Measurements from ENCODE around the gene TSPOAP1. TPM values are rescaled to one million over a fixed set of nuclear protein-coding genes. Genes with fewer than 3 reads are reported as not detected.

TSPOAP1 gene
- total RNA-seq, 1 donor from 2014 or later: 7.1 TPM

GRCh38 chr17:58277802-58278595, 50.6 kb downstream of the TSPOAP1 start:
- H3K27me3 ChIP-seq: no peaks in the 10 kb centered on the region
- intact Hi-C loops (cut with DNase I): no loop called here

GRCh38 chr17:58277107-58277801, 51.3 kb downstream of the TSPOAP1 start:
- no peak for DNase-seq (ENCODE audit: extremely low spot score in 2 of 2)
- H3K27me3 ChIP-seq: no peaks in the 10 kb centered on the region
- TF ChIP-seq, protein P1, sequence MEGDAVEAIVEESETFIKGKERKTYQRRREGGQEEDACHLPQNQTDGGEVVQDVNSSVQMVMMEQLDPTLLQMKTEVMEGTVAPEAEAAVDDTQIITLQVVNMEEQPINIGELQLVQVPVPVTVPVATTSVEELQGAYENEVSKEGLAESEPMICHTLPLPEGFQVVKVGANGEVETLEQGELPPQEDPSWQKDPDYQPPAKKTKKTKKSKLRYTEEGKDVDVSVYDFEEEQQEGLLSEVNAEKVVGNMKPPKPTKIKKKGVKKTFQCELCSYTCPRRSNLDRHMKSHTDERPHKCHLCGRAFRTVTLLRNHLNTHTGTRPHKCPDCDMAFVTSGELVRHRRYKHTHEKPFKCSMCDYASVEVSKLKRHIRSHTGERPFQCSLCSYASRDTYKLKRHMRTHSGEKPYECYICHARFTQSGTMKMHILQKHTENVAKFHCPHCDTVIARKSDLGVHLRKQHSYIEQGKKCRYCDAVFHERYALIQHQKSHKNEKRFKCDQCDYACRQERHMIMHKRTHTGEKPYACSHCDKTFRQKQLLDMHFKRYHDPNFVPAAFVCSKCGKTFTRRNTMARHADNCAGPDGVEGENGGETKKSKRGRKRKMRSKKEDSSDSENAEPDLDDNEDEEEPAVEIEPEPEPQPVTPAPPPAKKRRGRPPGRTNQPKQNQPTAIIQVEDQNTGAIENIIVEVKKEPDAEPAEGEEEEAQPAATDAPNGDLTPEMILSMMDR (IDR thresholded peaks at IDR 0.05): no peak
- no peak for TF ChIP-seq POLR2AphosphoS5 (IDR thresholded peaks at IDR 0.05; ENCODE audit: insufficient read depth in 1 of 2, low read depth in 1 of 2)
- TF ChIP-seq POLR2A (IDR thresholded peaks at IDR 0.05): no peak
- no peaks in the 10 kb centered on the region for H3K9me3 ChIP-seq
- no peaks in the 10 kb centered on the region for H3K36me3 ChIP-seq
- H3K27ac ChIP-seq: no peak overlapping the region
- no peak overlapping the region for H3K4me3 ChIP-seq
- intact Hi-C loops (cut with DNase I): no loop called here
- H3K4me1 ChIP-seq: peaks cover 10% of the 10 kb centered on the region

More at GRCh38 chr17:58277802-58278595, 50.6 kb downstream of the TSPOAP1 start:
- Histone ChIP-seq H3K4me1 (peaks cover 10% of the 10 kb centered on the region), H3K9me3 (no peaks in the 10 kb centered on the region), H3K36me3 (no peaks in the 10 kb centered on the region), H3K27ac (no peak overlapping the region), H3K4me3 (no peak overlapping the region)
- TF ChIP-seq, protein P1 (IDR thresholded peaks at IDR 0.05): no peak
- no peak for TF ChIP-seq POLR2A (IDR thresholded peaks at IDR 0.05)
- no peak for TF ChIP-seq POLR2AphosphoS5 (IDR thresholded peaks at IDR 0.05; ENCODE audit: insufficient read depth in 1 of 2, low read depth in 1 of 2)
- DNase-seq (ENCODE audit: extremely low spot score in 2 of 2): no peak

DNA sequence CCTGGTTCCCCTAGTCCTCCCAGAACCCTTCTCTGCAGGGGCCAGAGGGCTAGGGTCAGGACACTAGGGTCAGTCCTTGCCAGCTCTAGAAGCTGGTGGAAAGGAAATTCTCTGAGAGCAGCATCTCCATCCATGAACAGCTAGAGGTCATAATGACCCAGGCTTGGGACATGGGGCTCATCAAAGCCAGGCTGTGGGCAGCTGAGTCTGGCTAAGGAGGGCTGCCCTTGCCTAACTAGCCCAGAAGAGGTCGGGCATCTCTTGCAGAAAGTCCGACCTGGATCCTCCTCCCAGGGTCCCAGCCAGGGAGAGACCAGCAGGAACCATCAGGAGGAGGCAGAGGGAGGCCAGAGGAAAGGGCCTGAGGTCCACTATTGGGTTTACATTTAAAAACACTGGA, 52.2 kb downstream of the TSPOAP1 start:
- no peaks in the 10 kb centered on the region for H3K27me3 ChIP-seq
- no peak overlapping the region for H3K27ac ChIP-seq
- TF ChIP-seq, protein P1 (IDR thresholded peaks at IDR 0.05): no peak
- TF ChIP-seq POLR2AphosphoS5 (IDR thresholded peaks at IDR 0.05; ENCODE audit: insufficient read depth in 1 of 2, low read depth in 1 of 2) (no peak), POLR2A (IDR thresholded peaks at IDR 0.05) (no peak)
- no peak for DNase-seq (ENCODE audit: extremely low spot score in 2 of 2)
- no peaks in the 10 kb centered on the region for H3K9me3 ChIP-seq
- intact Hi-C loops (cut with DNase I): no loop called here
- no peaks in the 10 kb centered on the region for H3K36me3 ChIP-seq
- no peak overlapping the region for H3K4me3 ChIP-seq
- peaks cover 10% of the 10 kb centered on the region for H3K4me1 ChIP-seq

DNA sequence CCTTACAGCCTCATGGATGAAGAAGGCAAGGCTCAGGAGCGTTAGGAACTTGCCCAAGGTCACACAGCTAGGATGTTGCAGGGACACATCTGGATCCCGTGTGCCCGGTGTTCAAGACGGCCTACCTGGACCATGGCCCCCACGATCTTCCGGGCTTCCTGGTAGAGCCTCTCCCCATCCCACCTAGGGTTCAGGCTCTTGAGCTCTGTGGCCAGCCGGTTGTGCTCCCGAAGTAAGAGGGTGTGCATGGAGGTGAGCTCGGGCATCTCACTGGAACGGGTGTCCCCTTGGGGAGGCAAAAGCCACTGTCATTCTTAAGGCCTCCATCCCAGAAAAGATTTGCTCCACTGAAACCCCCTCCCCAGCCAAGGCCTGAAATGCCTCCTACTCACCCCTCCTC, 53.2 kb downstream of the TSPOAP1 start:
- no peak overlapping the region for H3K4me3 ChIP-seq
- no peaks in the 10 kb centered on the region for H3K27me3 ChIP-seq
- no peaks in the 10 kb centered on the region for H3K9me3 ChIP-seq
- H3K27ac ChIP-seq: no peak overlapping the region
- DNase-seq (ENCODE audit: extremely low spot score in 2 of 2): no peak
- intact Hi-C loops (cut with DNase I): no loop called here
- H3K36me3 ChIP-seq: no peaks in the 10 kb centered on the region
- no peak for TF ChIP-seq POLR2A (IDR thresholded peaks at IDR 0.05)
- TF ChIP-seq, protein P1 (IDR thresholded peaks at IDR 0.05): no peak
- TF ChIP-seq POLR2AphosphoS5 (IDR thresholded peaks at IDR 0.05; ENCODE audit: insufficient read depth in 1 of 2, low read depth in 1 of 2): no peak
- peaks cover 10% of the 10 kb centered on the region for H3K4me1 ChIP-seq
